HPDE6-E6E7 (cell line): ENCODE data around the gene VAMP4.
"Not testable (repeated sequence)": the region's sequence is repeated elsewhere in the genome, so short reads cannot be mapped to it uniquely, and the experiment has no call there.

Experiments
- DNase-seq: peaks from one replicate; pipeline ENCODE4 v3.0.0; 2011; ENCODE audit warnings: missing footprints; ENCODE audit errors: extremely low spot score

VAMP4 gene

GRCh38 chr1:171751221-171751620 is 9.4 kb upstream of the VAMP4 start:
- no peak for DNase-seq

DNA sequence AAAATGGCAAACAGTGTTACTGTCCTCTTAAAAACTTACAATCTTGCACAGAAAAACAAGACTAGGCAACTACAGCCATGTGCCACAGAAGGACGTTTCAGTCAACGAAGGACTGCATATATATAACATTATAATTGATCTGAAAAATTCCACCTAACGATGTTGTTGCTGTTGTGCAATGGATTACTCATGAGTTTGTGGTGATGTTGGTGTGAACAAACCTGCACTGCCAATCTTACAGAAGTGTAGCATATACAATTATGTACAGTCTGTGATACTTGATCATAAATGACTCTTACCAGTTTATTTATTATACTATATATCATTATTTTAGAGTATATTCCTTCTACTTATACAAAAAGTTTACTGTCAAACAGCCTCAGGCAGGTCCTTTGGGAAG is 6.8 kb upstream of the VAMP4 start:
- no peak for DNase-seq

- DNase-seq = no peak
Observed at GRCh38 chr1:171744986-171745385, 3.1 kb upstream of the VAMP4 start.

GRCh38 chr1:171743081-171743870 is 1.4 kb upstream of the VAMP4 start:
- no peak for DNase-seq

GRCh38 chr1:171742577-171742922 is 685 bp upstream of the VAMP4 start:
- no peak for DNase-seq

- DNase-seq = no peak
Observed at GRCh38 chr1:171740987-171741871, 636 bp downstream of the VAMP4 start.

DNA sequence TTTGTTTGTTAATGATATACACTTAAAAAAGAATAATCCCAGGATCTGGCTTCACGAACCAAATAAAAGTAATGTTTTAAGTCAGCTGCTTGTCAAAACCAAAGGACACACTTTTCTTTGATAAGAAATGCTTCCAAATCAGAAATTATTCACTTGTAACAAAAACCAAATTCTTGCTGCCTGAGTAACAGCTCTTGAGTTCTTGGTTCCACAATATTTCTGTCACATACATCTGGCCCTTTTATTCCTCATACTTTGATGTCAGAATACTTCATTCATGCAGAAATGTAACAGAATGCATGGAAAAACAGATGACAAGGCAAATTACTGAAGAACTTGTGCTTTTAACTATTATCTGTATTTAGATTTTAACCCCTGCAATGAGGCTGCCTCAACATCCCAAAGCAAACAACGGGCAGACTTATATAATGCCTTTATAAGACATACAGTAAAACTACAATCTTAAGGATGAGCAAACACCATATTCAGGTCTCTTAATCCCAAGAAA is 1.5 kb downstream of the VAMP4 start:
- no peak for DNase-seq

DNA sequence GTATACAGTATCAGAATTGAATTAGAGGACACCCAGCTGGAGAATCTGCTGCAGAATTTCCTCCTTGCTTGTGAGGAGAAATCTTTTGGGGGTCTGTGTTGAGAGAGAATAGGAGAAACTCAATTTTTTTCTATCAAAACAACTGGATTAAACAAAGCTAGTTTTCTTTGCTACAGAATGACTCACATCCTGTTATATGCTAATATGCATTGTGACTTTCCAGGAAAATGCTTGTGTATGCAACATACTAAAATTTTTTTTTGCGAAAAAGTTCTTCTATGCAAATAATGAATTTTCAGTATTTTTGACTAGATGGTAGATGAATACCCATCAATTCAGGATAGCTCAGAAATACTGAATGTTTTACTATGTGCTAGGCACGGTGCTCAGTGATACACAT is 2.2 kb downstream of the VAMP4 start:
- no peak for DNase-seq

DNA sequence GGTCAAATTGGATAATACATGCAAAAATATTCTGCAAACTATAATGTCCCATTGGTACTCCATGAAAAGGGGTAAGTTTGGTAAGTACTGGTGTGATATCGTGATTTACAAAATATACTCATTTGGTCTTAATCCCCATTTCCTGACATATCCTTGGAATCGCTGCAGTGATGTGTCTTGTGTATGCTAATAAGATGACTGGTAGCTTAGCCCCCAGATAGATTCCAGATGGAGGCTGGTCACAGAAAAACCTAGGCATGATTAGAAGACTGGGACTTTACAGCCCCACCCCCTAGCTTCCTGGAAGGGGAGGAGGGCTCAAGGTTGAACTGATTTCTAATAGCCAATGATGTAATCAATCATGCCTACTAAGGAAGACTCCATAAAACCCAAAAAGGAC is 3.0 kb downstream of the VAMP4 start:
- no peak for DNase-seq

GRCh38 chr1:171736196-171736595 is 5.7 kb downstream of the VAMP4 start:
- DNase-seq = no peak

DNA sequence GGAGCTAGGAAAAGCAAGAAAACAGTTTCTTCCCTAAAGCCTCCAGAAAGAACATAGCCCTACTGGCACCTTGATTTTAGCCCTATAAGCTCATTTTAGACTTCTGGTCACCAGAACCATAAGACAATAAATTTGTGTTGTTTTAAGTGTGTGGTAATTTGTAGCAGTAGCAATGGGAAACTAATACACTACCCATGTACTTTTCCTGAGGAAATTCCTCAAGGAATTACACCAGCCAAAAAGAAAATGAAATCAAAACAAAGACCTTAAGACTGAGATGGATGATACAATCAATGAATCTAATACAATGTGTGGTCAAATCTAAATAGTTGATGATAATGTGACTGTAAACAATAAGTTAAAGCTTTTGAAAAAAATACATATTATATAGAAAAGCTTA is 11.8 kb downstream of the VAMP4 start:
- DNase-seq = no peak

DNA sequence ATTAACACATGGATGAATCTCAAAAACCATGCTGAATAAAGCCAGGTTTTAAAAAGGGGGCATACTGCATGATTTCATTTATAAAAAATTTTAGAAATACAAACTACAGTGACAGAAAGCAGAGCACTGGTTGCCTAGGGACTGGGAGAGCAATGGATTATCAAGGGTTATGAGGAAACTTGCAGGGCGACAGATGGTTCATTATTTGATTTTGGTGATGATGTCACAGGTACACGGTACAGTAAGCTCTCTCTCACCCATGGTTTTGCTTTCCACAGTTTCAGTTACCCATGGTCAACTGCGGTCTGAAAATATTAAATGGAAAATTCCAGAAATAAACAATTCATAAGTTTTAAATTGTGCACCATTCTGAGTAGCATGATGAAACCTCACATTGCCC is 14.1 kb downstream of the VAMP4 start:
- no peak for DNase-seq

DNA sequence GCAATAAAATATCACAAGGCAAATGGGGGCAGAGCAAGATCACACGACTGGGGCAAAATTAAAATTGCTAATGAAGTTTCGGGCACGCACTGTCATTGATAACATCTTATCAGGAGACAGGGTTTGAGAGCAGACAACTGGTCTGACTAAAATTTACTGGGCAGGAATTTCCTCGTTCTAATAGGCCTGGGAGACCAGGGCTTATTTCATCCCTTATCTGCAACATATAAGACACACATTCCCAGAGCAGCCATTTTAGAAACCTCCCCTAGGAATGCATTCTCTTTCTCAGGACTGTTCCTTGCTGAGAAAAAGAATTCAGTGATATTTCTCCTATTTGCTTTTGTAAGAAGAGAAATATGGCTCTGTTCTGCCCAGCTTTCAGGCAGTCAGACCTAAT is 18.7 kb downstream of the VAMP4 start:
- not testable (repeated sequence) for DNase-seq

- no peak for DNase-seq
Observed at GRCh38 chr1:171718848-171719247, 23.0 kb downstream of the VAMP4 start.

GRCh38 chr1:171718216-171718615 is 23.6 kb downstream of the VAMP4 start:
- no peak for DNase-seq

DNA sequence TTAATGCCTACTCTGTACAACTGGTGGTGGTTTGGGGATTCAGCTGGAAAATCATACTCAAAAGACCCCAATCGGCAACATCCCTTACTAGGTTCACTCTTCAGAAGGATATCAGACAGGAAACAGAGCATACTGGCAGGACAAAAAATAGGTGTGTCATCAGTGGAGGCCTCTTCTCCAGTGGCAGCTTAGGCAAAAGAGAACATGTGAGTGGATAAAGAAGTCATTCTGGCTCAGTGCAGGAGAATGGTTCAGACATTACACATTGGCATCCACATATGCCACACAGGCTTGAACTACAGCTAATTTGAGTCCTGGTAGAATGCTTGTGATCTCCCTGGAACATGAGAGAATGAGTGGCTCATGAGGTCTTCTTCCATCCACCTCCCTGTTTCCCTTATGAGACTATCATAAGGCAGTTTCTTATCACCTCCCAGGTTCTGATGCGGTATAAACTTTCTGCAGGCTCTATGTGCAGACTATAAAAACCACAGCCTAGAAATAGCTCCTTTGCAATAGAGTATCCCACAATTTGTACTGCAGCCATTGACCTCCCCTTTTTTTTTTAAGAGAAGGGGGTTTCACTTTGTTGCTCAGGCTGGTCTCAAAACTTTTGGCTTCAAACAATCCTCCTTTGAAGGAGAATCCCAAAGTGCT is 24.7 kb downstream of the VAMP4 start:
- DNase-seq = no peak

GRCh38 chr1:171716616-171717015 is 25.2 kb downstream of the VAMP4 start:
- no peak for DNase-seq

GRCh38 chr1:171715813-171716251 is 26.0 kb downstream of the VAMP4 start:
- DNase-seq = no peak

DNA sequence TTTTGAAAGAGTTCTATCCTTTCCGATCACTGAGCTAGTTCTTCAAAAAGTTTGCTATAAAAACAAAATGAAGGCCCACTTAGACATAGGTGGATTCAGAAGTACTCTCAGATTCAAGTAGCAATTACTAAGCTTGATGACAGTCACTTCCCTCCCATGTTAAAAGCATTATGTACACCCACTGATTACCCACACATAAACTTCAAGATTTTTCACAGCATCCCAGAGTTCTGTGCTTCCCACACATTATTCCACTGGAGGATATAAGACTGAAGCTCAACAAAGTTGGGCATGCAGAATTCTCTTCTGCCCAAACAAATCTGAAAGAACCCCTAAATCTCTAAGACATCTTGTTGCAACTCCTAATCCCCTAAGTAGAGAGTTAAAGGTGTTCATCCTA is 29.5 kb downstream of the VAMP4 start:
- DNase-seq = no peak

- no peak for DNase-seq
Observed at GRCh38 chr1:171711643-171712042, 30.2 kb downstream of the VAMP4 start.

- no peak for DNase-seq
Observed at GRCh38 chr1:171707583-171707982, 34.3 kb downstream of the VAMP4 start.

DNA sequence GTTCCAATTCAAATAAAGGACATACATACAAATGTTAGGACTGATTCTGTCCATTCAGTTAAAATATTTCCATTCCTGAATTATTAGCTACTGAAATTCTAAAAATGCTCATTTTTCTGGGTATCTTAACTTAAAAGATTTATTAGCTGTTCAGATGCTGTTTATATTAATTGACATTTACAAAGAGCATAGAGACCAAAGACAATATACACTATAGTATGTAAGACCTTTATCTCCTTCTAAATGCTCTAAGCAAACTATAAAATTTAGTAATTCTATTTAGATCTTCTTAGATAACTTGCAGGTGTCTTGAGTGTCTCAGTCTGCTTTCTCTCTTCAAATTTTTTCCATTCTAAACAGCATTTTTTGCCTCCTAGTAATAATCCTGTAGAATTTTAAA is 39.3 kb downstream of the VAMP4 start:
- no peak for DNase-seq
